KOPT-K1 (cell line): ENCODE measurements around the gene MTERF1.
A peak's percentile ranks its signal among the peaks of the same experiment; 100 is the strongest.
"Not testable (repeated sequence)": the region's sequence is repeated elsewhere in the genome, so short reads cannot be mapped to it uniquely, and the experiment has no call there.

Source experiments
- H3K27ac ChIP-seq: fragments of 200-600 bp; sonication (generic); 2 replicates; pipeline ENCODE4 v1.5.1; 2016; ENCODE audit warnings: antibody characterized with exemption, mild to moderate bottlenecking, low read depth, low read length; ENCODE audit not compliant: poor library complexity, severe bottlenecking
- H3K36me3 ChIP-seq: fragments of 200-600 bp; sonication (generic); 2 replicates; pipeline ENCODE4 v1.5.1; 2017; ENCODE audit warnings: antibody characterized with exemption, mild to moderate bottlenecking, low read length, moderate library complexity; ENCODE audit not compliant: insufficient read depth
- H3K9me3 ChIP-seq: fragments of 200-600 bp; sonication (generic); 2 replicates; pipeline ENCODE4 v1.5.1; 2017; ENCODE audit warnings: antibody characterized with exemption, low read length, mild to moderate bottlenecking; ENCODE audit not compliant: insufficient read depth, poor library complexity, severe bottlenecking

The MTERF1 gene

GRCh38 chr7:91880413-91881241, at the start of gene MTERF1:
Gene MTERF1, minus strand, starts transcription at chr7:91880702. Its CDS starts 619 bp downstream, at chr7:91880083.
- Histone ChIP-seq H3K9me3 (peaks cover under 1% of the 10 kb centered on the region), H3K27ac (peak within 1 kb of the TSS; percentile 71), H3K36me3 (no peaks in the 10 kb centered on the region)

DNA sequence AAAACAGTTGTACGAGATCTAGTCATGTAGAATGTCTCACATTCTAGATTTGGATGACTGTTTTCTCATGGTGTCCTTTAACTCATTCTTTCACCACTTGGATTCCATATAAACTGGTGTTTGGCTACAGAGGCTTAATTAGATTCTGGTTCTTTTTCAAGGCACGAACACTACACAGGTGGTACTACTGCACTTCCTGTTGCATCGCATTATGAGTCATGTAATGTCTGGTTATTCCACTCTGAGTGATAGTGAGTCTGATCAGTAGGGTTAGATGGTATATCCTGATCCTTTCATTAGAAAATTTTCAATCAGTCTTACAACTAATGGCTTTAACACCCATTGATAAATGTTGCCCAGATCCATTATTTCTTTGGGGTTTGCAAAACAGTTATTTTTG, 49.0 kb upstream of the MTERF1 start:
- Histone ChIP-seq H3K9me3 (peaks cover 5% of the 10 kb centered on the region), H3K27ac (no peak overlapping the region), H3K36me3 (no peaks in the 10 kb centered on the region)

GRCh38 chr7:91927912-91928311, 47.4 kb upstream of the MTERF1 start:
- Histone ChIP-seq H3K36me3 (no peaks in the 10 kb centered on the region), H3K27ac (no peak overlapping the region), H3K9me3 (peaks cover 5% of the 10 kb centered on the region)

DNA sequence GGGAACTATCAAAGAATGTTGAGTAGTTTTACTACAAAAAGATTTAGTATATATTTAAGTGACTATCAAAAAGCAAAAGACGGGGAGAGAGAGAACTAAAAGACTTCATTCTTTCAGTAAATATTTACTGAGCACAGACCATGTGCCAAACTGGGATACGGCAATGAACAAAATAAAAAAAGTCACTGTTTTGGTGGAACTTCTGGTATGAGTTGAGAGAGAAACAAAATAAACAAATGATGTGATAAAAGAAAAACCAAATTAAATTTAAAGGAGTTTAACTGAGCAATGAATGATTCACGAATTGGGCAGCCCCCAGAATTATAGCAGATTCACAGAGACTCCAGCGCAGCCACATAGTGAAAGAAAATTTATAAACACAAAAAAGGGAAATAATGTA, 42.4 kb upstream of the MTERF1 start:
- Histone ChIP-seq H3K36me3 (no peaks in the 10 kb centered on the region), H3K9me3 (peaks cover 2% of the 10 kb centered on the region), H3K27ac (no peak overlapping the region)

GRCh38 chr7:91918356-91918755, 37.9 kb upstream of the MTERF1 start:
- no peaks in the 10 kb centered on the region for H3K36me3 ChIP-seq

GRCh38 chr7:91916051-91916440, 35.5 kb upstream of the MTERF1 start:
- H3K9me3 ChIP-seq = no peaks in the 10 kb centered on the region
- no peak overlapping the region for H3K27ac ChIP-seq
- no peaks in the 10 kb centered on the region for H3K36me3 ChIP-seq

More at GRCh38 chr7:91918356-91918755, 37.9 kb upstream of the MTERF1 start:
- H3K9me3 ChIP-seq = no peaks in the 10 kb centered on the region
- H3K27ac ChIP-seq = no peak overlapping the region

DNA sequence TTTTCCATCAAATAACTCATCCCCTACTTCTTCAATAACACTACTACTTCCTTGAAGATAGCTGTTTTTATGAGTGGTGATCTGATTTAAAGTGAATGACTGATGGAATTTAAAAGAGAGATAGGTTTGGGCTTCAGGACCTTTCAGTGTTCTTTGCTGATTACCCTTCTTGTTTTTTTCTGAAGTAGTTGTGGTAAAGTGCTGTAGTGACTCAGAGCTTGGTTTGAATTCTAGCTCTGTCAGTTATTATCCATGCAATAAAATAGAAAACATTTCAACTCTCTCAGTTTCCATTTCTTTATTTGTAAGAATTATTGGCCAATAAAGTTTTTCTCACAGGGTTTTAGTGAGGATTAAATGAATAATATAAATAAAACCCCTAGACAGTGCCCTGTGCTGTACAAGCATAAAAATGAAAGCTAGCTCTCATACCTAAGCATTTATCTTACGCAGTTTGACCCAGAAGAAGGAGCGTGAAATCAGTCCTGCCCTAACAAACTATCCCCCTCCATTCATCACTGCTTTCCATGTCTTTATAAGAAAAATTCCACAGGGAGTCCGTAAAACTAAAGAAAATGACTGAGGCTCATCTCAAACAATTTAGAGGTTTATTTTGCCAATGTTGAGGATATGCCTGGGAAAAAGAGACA, 35.0 kb upstream of the MTERF1 start:
- Histone ChIP-seq H3K9me3 (no peaks in the 10 kb centered on the region), H3K27ac (no peak overlapping the region), H3K36me3 (no peaks in the 10 kb centered on the region)

DNA sequence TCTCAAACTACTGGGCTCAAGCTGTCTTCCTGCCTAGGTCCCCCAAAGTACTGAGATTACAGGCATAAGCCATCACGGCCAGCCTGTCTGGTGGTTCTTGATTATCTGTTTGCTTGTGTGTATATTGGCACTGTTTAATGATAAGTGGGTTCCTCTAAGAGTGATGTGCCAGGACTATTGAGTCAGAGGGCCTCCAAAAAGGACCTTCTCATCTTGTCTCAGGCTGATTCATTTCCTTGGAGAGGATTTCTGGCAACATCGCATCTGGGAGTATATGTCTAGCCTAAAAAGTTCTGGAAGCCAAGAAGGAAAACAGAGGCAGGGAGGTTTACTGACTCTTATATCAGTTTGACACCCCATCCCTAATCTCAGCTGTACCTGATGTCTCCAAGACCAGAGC, 33.1 kb upstream of the MTERF1 start:
- Histone ChIP-seq H3K27ac (no peak overlapping the region), H3K9me3 (no peaks in the 10 kb centered on the region), H3K36me3 (no peaks in the 10 kb centered on the region)

- no peaks in the 10 kb centered on the region for H3K36me3 ChIP-seq
- no peaks in the 10 kb centered on the region for H3K9me3 ChIP-seq
- no peak overlapping the region for H3K27ac ChIP-seq
Measured at GRCh38 chr7:91912494-91912893, 32.0 kb upstream of the MTERF1 start.

DNA sequence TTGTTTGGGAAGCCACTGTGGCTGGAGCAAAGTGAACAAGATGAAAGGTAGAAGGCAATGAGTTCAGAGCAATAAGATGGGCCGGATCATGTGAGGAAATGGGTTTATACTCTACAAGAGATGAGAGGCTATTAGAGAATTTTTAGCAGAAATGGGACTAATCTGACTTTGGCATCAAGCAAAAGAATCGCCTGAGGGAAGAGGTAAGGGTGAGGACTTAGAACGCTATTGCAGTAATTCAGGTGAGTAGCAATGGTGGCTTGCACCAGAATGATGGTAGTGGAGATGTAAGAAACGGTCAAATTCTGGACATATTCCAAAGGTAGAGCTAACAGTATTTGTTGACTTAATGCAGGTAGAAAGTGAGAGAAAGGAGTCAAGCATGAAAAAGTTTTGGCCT, 30.6 kb upstream of the MTERF1 start:
- Histone ChIP-seq H3K36me3 (no peaks in the 10 kb centered on the region), H3K9me3 (no peaks in the 10 kb centered on the region), H3K27ac (no peak overlapping the region)

- H3K9me3 ChIP-seq = no peaks in the 10 kb centered on the region
- H3K36me3 ChIP-seq = no peaks in the 10 kb centered on the region
- no peak overlapping the region for H3K27ac ChIP-seq
Measured at GRCh38 chr7:91910171-91910570, 29.7 kb upstream of the MTERF1 start.

- H3K36me3 ChIP-seq = no peaks in the 10 kb centered on the region
- no peak overlapping the region for H3K27ac ChIP-seq
- H3K9me3 ChIP-seq = no peaks in the 10 kb centered on the region
Measured at GRCh38 chr7:91899563-91899962, 19.1 kb upstream of the MTERF1 start.

- Histone ChIP-seq H3K27ac (no peak overlapping the region), H3K36me3 (no peaks in the 10 kb centered on the region), H3K9me3 (no peaks in the 10 kb centered on the region)
Measured at GRCh38 chr7:91898240-91898992, 17.9 kb upstream of the MTERF1 start.

GRCh38 chr7:91894781-91895480, 14.4 kb upstream of the MTERF1 start:
- H3K9me3 ChIP-seq = peaks cover under 1% of the 10 kb centered on the region
- H3K27ac ChIP-seq = no peak overlapping the region
- no peaks in the 10 kb centered on the region for H3K36me3 ChIP-seq

DNA sequence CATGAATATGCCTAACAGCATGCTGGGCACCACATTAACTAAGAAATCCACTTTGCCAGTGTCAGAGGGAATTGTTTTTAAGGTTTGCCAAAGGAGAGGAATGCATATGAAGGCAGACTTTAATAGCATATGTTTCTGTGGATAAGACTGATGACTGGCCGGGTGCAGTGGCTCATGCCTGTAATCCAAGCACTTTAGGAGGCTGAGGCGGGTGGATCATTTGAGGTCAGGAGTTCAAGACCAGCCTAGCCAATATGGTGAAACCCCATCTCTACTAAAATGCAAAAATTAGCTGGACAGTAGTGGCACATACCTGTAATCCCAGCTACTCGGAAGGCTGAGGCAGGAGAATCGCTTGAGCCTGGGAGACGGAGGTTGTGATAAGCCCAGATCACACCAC, 13.2 kb upstream of the MTERF1 start:
- H3K36me3 ChIP-seq, H3K9me3 ChIP-seq, H3K27ac ChIP-seq: not testable (repeated sequence)
